Measurements from ENCODE around the gene MIEF1.
A peak's percentile ranks its signal among the peaks of the same experiment; 100 is the strongest.
"Not testable (repeated sequence)": the region's sequence is repeated elsewhere in the genome, so short reads cannot be mapped to it uniquely, and the experiment has no call there.

MIEF1 gene

GRCh38 chr22:39517470-39517869 lies 15.4 kb downstream of the MIEF1 start:
- DNase-seq = no peak

DNA sequence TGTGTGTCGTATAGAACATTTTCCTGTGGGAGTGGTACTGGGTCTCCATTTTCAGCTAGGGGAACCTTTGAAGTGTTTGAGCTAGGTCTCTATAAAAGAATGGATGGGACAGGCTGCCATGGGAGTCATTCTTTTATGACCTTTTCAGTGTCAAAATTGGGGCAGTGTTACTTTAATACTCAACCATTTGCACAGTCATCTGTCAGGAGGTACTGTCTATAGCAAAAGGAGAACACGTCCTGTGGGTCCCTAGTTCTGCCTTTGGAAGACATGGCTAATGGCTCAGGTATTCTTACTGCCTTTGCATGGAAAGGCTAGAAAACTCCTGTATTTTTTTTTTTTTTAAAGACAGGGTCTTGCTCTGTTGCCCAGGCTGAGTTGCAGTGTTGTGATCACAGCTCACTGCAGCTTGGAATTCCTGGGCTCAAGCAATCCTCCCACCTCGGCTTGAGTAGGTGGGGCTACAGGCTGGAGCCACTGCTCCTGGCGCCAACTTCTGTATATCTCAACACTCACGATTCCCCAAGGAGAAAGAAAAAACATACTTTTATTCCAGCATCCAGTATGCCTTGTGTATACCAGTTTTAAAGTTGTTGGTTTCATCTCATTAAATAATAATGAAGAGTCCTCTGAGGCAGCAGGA lies 16.2 kb downstream of the MIEF1 start:
- no peak for DNase-seq

DNA sequence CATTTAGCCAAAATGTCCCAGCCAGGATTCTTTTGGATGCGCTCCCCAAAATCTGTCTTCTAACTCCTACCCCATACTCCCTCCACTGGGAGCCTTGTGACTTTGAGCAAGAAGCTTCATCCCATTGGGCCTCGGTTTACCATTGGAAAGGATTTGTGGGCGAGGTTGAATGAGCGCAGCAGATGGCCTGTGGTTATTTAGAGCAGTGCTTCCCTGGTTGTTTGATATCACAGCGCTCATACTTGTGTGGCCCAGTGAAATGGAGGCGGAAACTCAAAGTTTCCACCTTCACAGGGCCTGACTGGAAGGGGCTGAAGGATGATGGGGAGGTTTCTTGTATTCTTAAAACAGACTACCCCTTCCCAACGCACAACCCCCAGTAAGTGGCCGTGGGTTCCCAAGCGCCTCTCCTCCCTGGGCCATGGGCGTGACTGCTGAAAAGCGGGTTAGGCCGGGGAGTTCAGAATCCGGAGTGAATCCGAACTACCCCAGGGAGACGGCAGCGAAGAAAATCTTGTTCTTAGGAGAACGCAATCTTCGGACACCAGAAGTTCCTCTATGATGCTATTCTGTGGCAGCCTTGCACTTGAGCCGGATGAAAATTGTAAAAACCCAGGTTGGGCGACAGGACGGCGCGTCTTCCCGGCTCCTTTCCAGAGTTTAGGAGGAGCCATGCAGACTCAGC lies 17.0 kb downstream of the MIEF1 start:
- DNase-seq = no peak

DNA sequence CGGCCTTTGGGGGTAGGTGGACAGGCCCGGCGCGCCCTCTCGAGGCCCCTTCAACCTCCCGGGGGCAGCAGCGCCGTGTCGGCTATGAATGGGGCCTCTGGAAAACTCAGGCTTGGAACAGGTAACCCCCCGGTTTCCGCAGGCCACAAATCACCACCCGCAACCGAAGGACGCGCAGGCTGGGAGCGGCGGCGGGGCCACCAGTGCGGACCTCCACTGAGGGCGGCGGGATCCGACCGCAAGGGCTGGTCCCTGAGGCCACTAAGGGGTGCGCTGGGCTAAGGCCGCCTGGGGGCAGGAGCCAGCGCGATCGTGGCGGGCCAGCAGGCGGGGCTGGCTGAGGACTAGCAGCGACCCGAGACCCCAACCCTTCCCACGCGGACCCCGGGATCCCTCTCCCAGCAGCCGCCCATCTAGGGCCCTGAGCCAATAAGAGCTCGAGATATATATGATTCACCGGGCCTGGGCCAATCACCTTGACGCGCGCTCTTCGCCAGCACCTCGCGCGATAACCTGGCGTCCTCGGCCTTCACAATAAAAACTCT lies 17.7 kb downstream of the MIEF1 start:
- peak; percentile 92 for DNase-seq

DNA sequence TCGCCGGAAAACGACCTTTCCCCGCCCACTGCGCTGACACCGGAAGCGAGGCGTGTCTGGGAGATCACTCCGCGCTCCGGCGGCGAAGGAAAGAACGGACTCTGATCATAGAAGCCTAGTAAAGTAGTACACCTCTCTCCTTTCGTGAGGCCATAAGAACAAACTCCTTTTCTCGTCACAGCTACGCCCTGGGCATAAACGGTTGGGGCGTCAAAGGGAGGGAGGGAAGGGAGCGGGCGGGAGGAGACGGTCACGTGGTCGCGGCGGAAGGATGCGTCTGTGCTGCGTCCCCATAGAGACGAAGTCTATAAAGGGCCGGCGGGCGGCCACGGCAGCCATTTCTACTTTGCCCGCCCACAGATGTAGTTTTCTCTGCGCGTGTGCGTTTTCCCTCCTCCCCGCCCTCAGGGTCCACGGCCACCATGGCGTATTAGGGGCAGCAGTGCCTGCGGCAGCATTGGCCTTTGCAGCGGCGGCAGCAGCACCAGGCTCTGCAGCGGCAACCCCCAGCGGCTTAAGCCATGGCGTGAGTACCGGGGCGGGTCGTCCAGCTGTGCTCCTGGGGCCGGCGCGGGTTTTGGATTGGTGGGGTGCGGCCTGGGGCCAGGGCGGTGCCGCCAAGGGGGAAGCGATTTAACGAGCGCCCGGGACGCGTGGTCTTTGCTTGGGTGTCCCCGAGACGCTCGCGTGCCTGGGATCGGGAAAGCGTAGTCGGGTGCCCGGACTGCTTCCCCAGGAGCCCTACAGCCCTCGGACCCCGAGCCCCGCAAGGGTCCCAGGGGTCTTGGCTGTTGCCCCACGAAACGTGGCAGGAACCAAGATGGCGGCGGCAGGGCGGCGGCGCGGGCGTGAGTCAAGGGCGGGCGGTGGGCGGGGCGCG lies 18.4 kb downstream of the MIEF1 start, which contains the start of gene ATF4:
Gene ATF4 (plus strand): TSS at position 337 of the 880 bp plus-strand sequence. CDS start 884 bp downstream, outside the sequence.
- peak; percentile 69 for DNase-seq

- DNase-seq = not testable (repeated sequence)
Observed at GRCh38 chr22:39521106-39521885, 19.2 kb downstream of the MIEF1 start.

DNA sequence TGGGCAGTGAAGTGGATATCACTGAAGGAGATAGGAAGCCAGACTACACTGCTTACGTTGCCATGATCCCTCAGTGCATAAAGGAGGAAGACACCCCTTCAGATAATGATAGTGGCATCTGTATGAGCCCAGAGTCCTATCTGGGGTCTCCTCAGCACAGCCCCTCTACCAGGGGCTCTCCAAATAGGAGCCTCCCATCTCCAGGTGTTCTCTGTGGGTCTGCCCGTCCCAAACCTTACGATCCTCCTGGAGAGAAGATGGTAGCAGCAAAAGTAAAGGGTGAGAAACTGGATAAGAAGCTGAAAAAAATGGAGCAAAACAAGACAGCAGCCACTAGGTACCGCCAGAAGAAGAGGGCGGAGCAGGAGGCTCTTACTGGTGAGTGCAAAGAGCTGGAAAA lies 20.0 kb downstream of the MIEF1 start:
- not testable (repeated sequence) for DNase-seq

DNA sequence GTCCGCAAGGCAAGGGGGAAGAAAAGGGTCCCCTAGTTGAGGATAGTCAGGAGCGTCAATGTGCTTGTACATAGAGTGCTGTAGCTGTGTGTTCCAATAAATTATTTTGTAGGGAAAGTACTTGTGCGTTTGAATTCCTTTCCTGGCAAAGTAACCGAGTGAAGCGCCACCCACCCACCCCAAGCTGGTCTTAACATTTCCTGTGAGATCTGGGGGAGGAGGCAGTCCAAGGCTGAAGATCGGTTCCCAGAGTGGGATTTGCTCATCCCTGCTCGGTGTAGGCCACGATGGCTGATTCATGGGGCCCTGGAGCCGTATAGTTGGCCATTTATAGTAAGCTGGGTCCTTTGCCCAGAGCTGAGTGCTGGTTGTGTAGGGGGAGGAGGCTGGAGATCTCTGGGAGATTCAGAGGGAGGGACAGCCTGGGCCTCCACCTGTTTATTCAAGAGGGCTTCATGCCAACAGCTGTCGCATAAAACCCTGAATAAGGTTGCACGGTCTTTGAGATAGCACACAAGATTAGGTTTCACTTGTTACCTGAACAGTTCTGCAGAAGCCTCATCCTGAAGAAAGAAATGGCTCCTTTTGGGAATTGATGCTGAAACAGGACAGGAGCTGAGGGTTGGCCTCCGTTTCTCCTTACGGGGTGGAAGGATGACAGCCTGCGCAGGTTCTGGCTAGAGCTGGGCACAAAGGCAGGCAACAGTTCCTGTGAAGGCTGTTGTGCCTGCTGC lies 20.6 kb downstream of the MIEF1 start:
- DNase-seq = no peak

GRCh38 chr22:39524089-39524752 lies 22.1 kb downstream of the MIEF1 start:
- no peak for DNase-seq

DNA sequence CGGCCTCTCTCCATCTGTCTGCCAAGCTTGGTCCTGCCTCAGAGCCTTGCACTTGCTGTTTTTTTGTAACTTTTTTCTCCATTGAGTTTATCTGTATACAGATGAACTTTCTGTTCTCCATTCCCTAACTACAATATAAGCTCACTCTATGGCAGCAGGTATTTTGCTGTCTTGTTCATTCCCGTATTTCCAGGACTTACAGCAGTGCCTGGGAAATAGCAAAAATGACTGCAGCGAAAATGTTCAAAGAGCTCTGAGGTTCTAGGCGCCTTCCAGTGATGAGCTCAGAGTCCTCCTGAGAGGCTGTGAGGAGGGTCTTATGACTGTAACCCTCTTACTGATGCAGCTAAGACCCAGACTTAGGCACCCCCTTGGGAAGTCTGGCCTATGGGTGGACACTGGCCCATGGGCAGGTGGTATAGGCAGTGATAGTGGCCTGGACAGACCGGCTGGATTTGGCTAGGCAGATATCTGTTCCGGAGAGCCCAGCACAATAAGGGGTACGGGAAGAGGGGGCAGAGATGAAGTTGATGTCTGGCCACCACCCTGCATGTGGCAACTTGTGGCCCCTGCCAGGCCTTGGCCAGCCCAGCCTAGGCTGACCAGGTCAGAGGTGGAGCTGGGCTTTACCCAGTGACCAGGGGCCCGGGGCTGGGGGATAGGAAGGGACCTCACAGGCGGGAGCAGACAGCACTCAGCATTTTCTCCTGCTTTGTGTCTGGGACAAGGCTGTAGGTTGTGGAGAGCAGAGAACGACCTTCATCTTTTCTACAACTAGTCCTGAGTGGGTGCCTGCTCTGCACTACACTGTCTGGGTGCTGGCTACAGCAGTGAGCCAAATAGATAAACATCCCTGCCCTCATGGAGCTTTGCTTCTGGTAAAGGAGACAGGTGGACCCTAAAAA lies 22.9 kb downstream of the MIEF1 start:
- no peak for DNase-seq

DNA sequence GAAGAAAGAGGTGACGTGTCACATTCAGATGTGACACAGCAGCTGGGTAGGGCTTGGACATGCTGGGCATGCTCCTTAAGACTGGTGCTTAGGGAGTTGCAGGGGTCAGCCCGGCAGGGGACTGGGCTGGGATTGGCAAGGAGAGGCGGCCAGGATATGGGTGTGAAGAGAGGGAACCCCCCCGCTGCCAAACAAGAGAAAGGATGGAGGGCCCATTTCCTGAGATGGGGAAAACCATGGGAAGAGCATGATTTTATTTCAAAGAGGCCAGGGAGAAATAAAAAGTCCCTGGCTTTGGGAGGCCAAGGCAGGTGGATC lies 23.5 kb downstream of the MIEF1 start:
- no peak for DNase-seq

- no peak for DNase-seq
Observed at GRCh38 chr22:39526736-39527171, 24.7 kb downstream of the MIEF1 start.

GRCh38 chr22:39527481-39527961 lies 25.4 kb downstream of the MIEF1 start:
- DNase-seq = no peak

GRCh38 chr22:39528080-39528661 lies 26.1 kb downstream of the MIEF1 start:
- DNase-seq = no peak

- DNase-seq = peak; percentile 80
Observed at GRCh38 chr22:39528681-39529486, 26.8 kb downstream of the MIEF1 start.

GRCh38 chr22:39529487-39529851 lies 27.4 kb downstream of the MIEF1 start:
- DNase-seq = no peak

DNA sequence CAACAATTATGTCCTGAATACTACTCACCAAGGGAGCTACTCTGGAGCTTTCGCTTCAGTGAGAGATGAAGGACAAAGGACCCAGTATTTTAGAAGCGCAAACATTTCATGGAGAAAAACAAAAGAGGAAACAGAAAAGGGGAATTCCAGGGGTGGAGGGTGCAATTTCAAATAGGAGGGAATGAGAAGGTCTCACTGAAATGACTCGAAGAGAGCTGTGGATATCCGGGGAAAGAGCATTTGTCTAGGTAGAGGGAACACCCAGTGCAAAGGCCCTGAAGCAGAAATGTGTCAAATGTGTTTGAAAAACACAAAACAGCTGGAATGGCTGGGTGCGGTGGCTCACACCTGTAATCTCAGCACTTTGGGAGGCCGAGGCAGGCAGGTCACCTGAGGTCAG lies 28.0 kb downstream of the MIEF1 start:
- no peak for DNase-seq

GRCh38 chr22:39530692-39531331 lies 28.7 kb downstream of the MIEF1 start:
- no peak for DNase-seq
